Neural cell (in vitro differentiated cells): Measurements from ENCODE around the gene ZNF346. TPM values are rescaled to one million over a fixed set of nuclear protein-coding genes. Genes with fewer than 3 reads are reported as not detected.

ENCODE experiments used
- H2AFZ ChIP-seq: fragments of 200-600, 300-800 bp; sonication (generic), shearing (Covaris generic); 2 replicates; pipeline ENCODE4 v1.6.0; 2014; ENCODE audit warnings: low read depth, mild to moderate bottlenecking, antibody characterized with exemption, low read length, moderate library complexity
- H3F3A ChIP-seq: fragments of 200-600 bp; shearing (Covaris generic); 2 replicates; pipeline ENCODE4 v1.6.1; 2016; ENCODE audit warnings: mild to moderate bottlenecking, moderate library complexity, mixed read lengths, antibody characterized with exemption, low read length; ENCODE audit not compliant: insufficient read depth, poor library complexity, severe bottlenecking
- H3K27ac ChIP-seq: fragments of 200-600, 300-800 bp; sonication (generic), shearing (Covaris generic); 2 replicates; pipeline ENCODE4 v1.5.1; 2014; ENCODE audit warnings: mild to moderate bottlenecking, low read length, moderate library complexity
- H3K27me3 ChIP-seq: fragments of 300-800, 200-600 bp; sonication (generic), shearing (Covaris generic); 2 replicates; pipeline ENCODE4 v1.6.0; 2014; ENCODE audit warnings: mild to moderate bottlenecking, low read depth, low read length, moderate library complexity; ENCODE audit not compliant: insufficient read depth
- H3K36me3 ChIP-seq: fragments of 300-800, 200-600 bp; sonication (generic), shearing (Covaris generic); 2 replicates; pipeline ENCODE4 v1.5.1; 2014; ENCODE audit warnings: mild to moderate bottlenecking, antibody characterized with exemption, low read length, moderate library complexity; ENCODE audit not compliant: insufficient read depth
- H3K4me2 ChIP-seq: fragments of 300-800, 200-600 bp; sonication (generic), shearing (Covaris generic); 2 replicates; pipeline ENCODE4 v1.6.0; 2014; ENCODE audit warnings: mild to moderate bottlenecking, low read length
- H3K4me3 ChIP-seq: fragments of 300-800, 200-600 bp; sonication (generic), shearing (Covaris generic); 2 replicates; pipeline ENCODE4 v1.5.1; 2014; ENCODE audit warnings: mild to moderate bottlenecking, low read length, moderate library complexity
- H3K79me2 ChIP-seq: fragments of 200-600 bp; shearing (Covaris generic); replicated peaks from 2 replicates; pipeline ENCODE4 v1.6.0; 2014; ENCODE audit warnings: mild to moderate bottlenecking, low read length, moderate library complexity; ENCODE audit not compliant: insufficient read depth
- H3K9ac ChIP-seq: fragments of 300-800, 200-600 bp; sonication (generic), shearing (Covaris generic); 2 replicates; pipeline ENCODE4 v1.6.1; 2016; ENCODE audit warnings: mild to moderate bottlenecking, low read length, mixed read lengths
- H3K9me2 ChIP-seq: fragments of 200-600 bp; shearing (Covaris generic); 2 replicates; pipeline ENCODE4 v1.6.1; 2016; ENCODE audit warnings: mild to moderate bottlenecking, low read length, mixed read lengths; ENCODE audit not compliant: insufficient read depth
- H3K9me3 ChIP-seq: fragments of 200-600, 300-800 bp; sonication (generic), shearing (Covaris generic); 2 replicates; pipeline ENCODE4 v1.6.1; 2016; ENCODE audit warnings: mild to moderate bottlenecking, mixed run types, low read length, moderate library complexity, mixed read lengths
- H4K20me1 ChIP-seq: fragments of 200-600 bp; shearing (Covaris generic); 2 replicates; pipeline ENCODE4 v1.6.1; 2016; ENCODE audit warnings: mild to moderate bottlenecking, mixed run types; ENCODE audit not compliant: insufficient read depth
- CTCF ChIP-seq: fragments of 450-650 bp; IDR thresholded peaks from 2 replicates; pipeline ENCODE4 v1.5.1; 2014; ENCODE audit warnings: antibody characterized with exemption, mild to moderate bottlenecking, moderate library complexity; ENCODE audit not compliant: poor library complexity, severe bottlenecking
- EP300 ChIP-seq: fragments of 450-650 bp; conservative IDR thresholded peaks from 2 replicates; pipeline ENCODE4 v1.6.1; 2014; ENCODE audit warnings: antibody characterized with exemption, mild to moderate bottlenecking, moderate library complexity; ENCODE audit not compliant: poor library complexity, severe bottlenecking
- EZH2 ChIP-seq: fragments of 200-600, 300-800 bp; shearing (Covaris generic), sonication (generic); IDR thresholded peaks from 2 replicates; pipeline ENCODE4 v1.6.1; 2014; ENCODE audit warnings: antibody characterized with exemption, low read length, borderline replicate concordance, mild to moderate bottlenecking; ENCODE audit not compliant: insufficient read depth, poor library complexity, severe bottlenecking
- MXI1 ChIP-seq: fragments of 450-650 bp; conservative IDR thresholded peaks from 2 replicates; pipeline ENCODE4 v1.6.1; 2014; ENCODE audit warnings: antibody characterized with exemption, mild to moderate bottlenecking; ENCODE audit not compliant: poor library complexity, severe bottlenecking
- POLR2AphosphoS5 ChIP-seq: IDR thresholded peaks from 2 replicates; pipeline ENCODE4 v1.6.1; 2012
- RAD21 ChIP-seq: fragments of 450-650 bp; conservative IDR thresholded peaks from 2 replicates; pipeline ENCODE4 v1.6.1; 2014; ENCODE audit warnings: antibody characterized with exemption, mild to moderate bottlenecking, moderate library complexity
- REST ChIP-seq: IDR thresholded peaks from 2 replicates; pipeline ENCODE4 v1.6.1; 2012; ENCODE audit warnings: borderline replicate concordance
- SMC3 ChIP-seq: fragments of 450-650 bp; conservative IDR thresholded peaks from 2 replicates; pipeline ENCODE4 v1.6.1; 2014; ENCODE audit warnings: antibody characterized with exemption, mild to moderate bottlenecking, moderate library complexity; ENCODE audit not compliant: poor library complexity
- TAF1 ChIP-seq: IDR thresholded peaks from 2 replicates; pipeline ENCODE4 v1.6.1; 2012; ENCODE audit warnings: low read depth
- polyA plus RNA-seq: library from polyadenylated mRNA; depleted of rRNA; stranded (reverse); fragments of >200 nt; gene quantifications from 2 replicates; pipeline ENCODE4 v1.2.3, GENCODE V29; 2014

Gene ZNF346
- polyA plus RNA-seq, 1 donor from 2014 or later = 40.1 TPM

DNA sequence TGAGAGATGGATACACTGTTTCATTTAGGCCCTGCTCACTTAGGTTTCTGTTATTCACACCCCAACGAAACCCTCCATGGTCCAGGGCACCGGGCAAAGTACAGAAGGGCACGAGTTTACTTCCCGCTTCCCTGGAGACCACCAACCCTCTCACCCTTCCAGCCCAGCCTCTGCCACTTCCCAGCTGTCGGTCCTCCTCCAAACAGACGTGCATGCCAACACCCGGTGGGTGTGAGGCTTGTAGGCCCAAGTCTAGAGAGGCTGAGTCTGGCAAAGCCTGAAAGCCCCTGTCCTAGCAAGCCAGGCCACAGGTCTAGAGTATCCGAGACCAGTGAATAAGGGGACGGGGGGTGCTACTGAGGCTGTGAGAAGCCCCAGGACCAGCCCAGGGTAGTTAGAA is 57.1 kb downstream of the ZNF346 start:
- Histone ChIP-seq H3K9me3 (no peaks in the 10 kb centered on the region), H3K9ac (no peak overlapping the region), H3K4me3 (no peak overlapping the region), H3K9me2 (no peaks in the 10 kb centered on the region), H2AFZ (no peak overlapping the region), H3K4me2 (no peak overlapping the region), H3K79me2 (no peaks in the 10 kb centered on the region), H3F3A (no peaks in the 10 kb centered on the region), H3K27me3 (no peaks in the 10 kb centered on the region), H3K36me3 (no peaks in the 10 kb centered on the region), H3K27ac (no peak overlapping the region), H4K20me1 (no peaks in the 10 kb centered on the region)
- TF ChIP-seq EP300 (no peak), RAD21 (no peak), MXI1 (no peak), CTCF (no peak), REST (no peak), POLR2AphosphoS5 (no peak), EZH2 (no peak), SMC3 (no peak), TAF1 (no peak)

GRCh38 chr5:177080265-177080664 is 57.8 kb downstream of the ZNF346 start:
- no peak overlapping the region for H3K27ac ChIP-seq

GRCh38 chr5:177081859-177082258 is 59.4 kb downstream of the ZNF346 start:
- Histone ChIP-seq H3K27me3 (no peaks in the 10 kb centered on the region), H3K4me3 (no peak overlapping the region), H4K20me1 (no peaks in the 10 kb centered on the region), H3K9me2 (no peaks in the 10 kb centered on the region), H3K9ac (no peak overlapping the region), H3K36me3 (no peaks in the 10 kb centered on the region), H3K9me3 (no peaks in the 10 kb centered on the region), H3F3A (no peaks in the 10 kb centered on the region), H3K4me2 (no peak overlapping the region), H3K27ac (no peak overlapping the region), H3K79me2 (no peaks in the 10 kb centered on the region), H2AFZ (no peak overlapping the region)
- TF ChIP-seq REST (no peak), MXI1 (no peak), TAF1 (no peak), SMC3 (no peak), CTCF (no peak), EP300 (no peak), POLR2AphosphoS5 (no peak), EZH2 (no peak), RAD21 (no peak)

More at GRCh38 chr5:177080265-177080664, 57.8 kb downstream of the ZNF346 start:
- Histone ChIP-seq H3K27me3 (no peaks in the 10 kb centered on the region), H3K4me3 (no peak overlapping the region), H3K79me2 (no peaks in the 10 kb centered on the region), H3K9me3 (no peaks in the 10 kb centered on the region), H3K9me2 (no peaks in the 10 kb centered on the region), H3F3A (no peaks in the 10 kb centered on the region), H3K9ac (no peak overlapping the region), H3K36me3 (no peaks in the 10 kb centered on the region), H2AFZ (no peak overlapping the region), H4K20me1 (no peaks in the 10 kb centered on the region), H3K4me2 (no peak overlapping the region)
- no peak for TF ChIP-seq MXI1
- TF ChIP-seq RAD21 = no peak
